Right renal pelvis (tissue), 4 donors: ENCODE measurements around the gene RARG. TPM values are rescaled to one million over a fixed set of nuclear protein-coding genes. Genes with fewer than 3 reads are reported as not detected.

Experiments used
- DNase-seq, 4 donors: peaks; one replicate each; pipeline ENCODE4 v3.0.0-alpha.2; 2013; ENCODE audit warnings: low read depth in 4 of 4, low spot score in 3 of 4, missing footprints in 1 of 4
- polyA plus RNA-seq, 4 donors: library from polyadenylated mRNA; unstranded; fragments of 120-200 nt; gene quantifications; one replicate each; pipeline ENCODE4 v1.2.1, GENCODE V29; 2013; ENCODE audit not compliant: insufficient read length in 4 of 4

The RARG gene
- polyA plus RNA-seq: 10 to 100 TPM; 30.9 to 41.5 (median 32.7) TPM

DNA sequence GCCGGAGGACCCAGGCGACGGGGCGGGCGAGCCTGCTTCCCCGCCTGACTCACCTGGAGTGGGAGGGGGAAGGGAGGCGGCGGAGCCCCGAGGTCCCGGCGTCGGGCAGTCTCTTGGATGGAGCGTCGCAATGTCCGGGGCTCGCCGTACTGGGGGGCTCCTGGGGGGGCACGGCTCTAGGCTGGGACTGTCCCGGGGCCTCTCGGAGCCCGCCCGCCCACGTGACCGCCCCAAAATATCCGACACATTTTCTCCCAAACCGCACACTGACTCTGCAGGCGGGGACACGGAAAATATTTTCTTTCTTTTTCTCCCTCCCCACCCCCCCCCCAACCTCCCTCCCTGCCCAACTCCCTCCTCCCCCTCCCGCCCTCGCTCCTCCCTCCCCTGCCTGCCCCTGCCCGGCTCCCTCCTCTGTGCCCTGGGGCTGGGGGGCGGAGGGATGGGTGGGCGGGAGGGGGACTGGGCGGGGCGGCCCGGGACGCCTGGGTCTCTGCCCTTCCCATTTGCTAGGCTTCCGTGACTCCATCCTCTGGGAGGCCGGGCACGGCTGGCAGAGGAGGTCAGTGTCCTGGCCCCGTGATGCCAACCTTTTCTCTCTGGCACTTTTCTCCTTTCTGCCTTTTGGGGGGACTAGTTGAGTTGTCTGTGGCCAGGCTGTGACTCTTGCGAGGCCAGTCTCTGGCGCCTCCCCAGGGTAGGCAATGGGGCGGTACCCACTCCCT lies at the start of gene RARG:
RARG (minus strand) TSS at position 289 of the 725 bp plus-strand sequence. CDS start 4,664 bp downstream, outside the sequence.
- DNase-seq: no peak

DNA sequence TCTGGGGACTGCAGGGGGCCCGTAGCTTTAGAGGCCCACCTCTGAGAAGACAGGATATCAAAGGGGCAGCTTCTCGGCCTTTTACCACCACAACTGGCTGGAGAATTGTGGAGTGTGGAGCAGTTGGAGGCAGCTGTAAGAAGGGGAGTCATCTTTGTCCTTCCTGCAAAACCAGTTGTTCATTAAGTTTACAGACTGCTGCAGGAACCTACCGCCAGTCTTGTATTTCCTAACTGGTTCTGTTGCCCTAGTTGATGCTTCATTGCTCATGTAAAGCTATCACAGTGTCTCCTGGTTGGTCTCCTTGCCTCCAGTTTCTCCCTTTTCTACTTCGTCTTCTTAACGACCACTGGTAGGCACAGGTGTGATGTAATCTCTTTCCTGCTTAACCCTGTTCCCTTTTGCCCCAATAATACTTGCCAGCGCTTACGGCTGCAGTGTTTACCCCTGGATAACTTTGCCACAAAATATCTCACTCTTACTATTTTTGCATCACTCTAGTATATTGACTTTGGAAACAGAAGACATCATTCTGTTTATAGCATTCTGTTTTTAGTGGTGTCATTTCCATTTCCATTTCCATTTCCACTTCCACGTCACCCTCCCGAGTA lies 48.0 kb upstream of the RARG start:
- DNase-seq: no peak

DNA sequence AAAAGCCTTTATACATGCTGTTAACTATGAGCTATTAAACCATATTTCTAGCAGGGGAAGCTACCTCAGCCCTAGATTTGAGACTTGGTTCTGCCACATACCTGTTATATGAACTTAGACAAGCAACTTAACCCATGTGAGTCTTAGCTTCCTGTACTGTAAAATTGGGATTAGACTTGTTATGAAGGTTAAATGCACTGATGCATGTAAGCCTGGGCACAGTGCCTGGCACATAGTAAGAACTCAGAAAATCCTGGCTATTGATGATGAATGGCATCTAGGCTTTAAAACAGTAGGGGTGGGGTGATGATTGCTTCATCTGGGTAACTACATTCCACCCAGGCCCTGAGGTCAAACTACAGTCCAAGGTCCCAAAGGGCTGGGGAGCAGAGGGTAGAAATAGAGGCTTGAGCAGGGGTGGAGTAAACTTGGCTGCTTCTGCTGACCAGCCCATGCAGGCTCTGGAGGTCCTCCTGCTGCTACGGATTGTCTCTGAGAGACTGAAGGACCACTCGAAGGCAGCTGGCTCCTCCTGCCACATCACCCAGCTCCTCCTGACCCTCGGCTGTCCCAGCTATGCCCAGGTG lies 47.4 kb upstream of the RARG start:
- DNase-seq: no peak

DNA sequence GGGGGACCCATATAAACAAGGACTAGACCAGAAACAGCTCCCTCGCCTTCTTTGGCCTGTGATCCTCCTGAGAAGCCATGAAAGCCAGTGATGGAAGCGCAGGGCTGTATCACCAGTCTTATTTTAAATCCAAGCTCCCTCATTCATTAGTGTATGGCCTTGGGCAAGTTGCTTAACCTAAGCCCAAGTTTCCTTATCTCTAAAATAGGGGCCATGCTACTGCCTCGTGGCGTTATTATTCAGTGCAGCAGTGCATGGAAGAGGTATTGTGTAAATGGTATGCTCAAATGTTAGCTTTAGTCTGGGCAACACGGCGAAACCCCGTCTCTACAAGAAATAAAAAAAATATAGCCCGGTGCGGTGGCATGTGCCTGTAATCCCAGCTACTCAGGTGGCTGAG lies 46.0 kb upstream of the RARG start:
- DNase-seq: no peak

DNA sequence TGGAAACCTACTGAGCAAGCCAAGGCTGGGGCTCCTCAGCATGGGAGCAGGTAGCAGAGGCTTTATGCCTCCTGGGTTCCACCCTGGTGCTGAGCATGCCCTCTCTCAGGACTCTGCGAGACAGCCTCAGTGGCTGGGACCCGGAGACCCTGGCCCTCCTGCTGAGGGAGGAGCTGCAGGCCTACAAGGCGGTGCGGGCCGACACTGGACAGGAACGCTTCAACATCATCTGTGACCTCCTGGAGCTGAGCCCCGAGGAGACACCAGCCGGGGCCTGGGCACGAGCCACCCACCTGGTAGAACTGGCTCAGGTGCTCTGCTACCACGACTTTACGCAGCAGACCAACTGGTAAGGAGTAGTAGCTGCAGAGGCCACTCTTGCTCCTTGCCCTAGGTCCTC lies 44.5 kb upstream of the RARG start:
- no peak for DNase-seq

DNA sequence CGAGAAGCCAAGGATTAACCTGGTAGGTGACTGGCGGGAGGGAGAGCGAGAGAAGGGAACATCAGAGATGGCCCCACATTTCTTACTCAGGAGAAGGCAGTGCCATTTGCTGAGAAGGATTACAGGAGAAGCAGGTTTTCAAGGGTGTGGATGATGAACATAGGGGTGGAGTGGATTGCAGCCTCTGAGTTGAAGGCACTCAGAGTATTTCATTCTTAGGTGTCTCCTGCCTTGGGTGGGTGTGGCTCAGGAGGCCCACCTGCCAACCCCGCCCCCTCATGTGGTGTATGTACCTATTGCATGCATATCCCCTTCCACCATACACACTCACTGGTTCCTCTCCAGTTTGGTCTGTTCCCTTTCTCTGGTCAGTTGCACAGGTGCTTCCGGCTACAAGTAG lies 42.4 kb upstream of the RARG start:
- no peak for DNase-seq

DNA sequence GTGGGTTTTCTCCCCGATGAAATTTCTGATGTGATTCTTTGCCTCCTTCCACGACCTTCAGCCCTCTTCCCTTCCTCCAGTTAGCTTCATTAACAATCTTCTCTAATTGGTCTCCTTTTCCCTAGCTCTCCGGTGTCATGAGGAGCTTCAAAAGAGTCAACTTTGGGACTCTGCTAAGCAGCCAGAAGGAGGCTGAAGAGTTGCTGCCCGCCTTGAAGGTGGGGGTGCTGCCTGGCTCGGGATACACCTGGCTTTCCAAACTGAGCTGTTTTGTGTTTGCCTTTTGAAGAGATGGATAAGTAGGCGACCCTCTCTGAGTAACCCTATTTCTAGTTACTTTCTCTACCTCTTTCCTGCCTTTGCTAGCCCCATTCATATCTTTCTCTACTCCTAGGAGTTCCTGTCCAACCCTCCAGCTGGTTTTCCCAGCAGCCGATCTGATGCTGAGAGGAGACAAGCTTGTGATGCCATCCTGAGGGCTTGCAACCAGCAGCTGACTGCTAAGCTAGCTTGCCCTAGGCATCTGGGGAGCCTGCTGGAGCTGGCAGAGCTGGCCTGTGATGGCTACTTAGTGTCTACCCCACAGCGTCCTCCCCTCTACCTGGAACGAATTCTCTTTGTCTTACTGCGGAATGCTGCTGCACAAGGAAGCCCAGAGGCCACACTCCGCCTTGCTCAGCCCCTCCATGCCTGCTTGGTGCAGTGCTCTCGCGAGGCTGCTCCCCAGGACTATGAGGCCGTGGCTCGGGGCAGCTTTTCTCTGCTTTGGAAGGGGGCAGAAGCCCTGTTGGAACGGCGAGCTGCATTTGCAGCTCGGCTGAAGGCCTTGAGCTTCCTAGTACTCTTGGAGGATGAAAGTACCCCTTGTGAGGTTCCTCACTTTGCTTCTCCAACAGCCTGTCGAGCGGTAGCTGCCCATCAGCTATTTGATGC lies 36.9 kb upstream of the RARG start:
- no peak for DNase-seq

DNA sequence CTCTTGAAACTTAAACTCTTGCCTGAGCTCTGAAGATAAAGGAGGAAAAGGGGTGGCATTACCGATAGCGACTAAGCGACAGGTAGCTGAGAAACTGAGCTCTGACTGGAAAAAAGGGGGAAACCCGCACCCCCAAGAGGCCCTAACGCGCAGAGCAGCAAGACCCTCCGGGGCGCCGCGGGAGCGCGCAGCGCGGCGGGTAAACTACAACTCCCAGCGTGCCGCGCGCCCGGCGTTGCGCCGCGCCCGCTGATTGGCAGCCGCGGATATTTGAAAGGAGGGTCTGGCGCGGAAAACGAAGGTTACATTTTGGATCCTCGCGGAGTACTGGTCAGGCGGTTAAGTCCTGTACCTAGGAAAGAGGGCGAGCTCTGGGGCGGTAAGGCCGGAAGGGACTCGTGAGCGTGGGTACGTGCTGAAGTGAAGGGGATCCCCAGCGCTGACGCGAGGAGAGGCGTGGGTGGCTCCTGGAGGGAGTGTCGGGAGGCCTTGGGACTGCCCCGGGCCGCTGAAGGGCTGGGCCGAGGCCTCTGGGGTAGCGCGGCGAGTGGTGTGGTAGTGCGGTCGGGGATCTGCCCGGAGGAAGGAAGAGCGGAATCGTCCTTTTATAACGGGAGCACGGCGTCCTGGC lies 36.1 kb upstream of the RARG start, which contains the start of gene ESPL1:
ESPL1 (plus strand) TSS at position 301 of the 631 bp plus-strand sequence. CDS start 468 bp downstream, outside the sequence.
- DNase-seq: peak; percentile 62 to 84 (median 76)

DNA sequence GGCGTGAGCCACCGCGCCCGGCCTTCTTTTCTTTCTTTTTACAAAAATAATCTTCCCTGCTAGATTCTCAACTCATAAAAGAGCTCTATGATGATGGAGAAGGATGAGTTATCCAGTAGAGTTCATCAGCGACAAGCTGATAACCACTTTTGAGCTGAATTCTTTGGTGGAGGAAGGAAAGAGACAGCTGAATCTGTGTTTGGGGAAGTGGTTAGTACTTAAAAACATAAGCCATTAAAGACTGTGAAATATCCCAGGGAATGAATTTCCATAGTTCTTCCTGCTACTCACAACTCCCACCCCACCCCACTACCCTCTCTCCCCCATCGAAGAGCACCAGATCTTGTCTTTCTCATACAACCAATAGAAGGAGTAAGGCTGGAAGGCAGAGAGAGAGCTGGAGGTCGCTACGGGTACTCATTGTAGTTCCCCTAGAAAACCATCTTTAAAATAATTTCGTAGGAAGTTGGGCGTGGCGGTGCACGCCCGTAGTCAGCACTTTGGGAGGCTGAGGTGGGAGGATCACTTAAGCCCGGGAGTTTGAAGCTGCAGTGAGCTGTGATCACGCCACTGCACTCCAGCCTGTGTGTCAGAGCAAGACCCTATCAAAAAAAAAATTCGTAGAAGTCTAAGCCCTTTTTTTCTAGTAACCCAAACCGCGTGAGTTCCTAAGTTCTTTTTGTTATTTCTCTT lies 35.4 kb upstream of the RARG start:
- no peak for DNase-seq

DNA sequence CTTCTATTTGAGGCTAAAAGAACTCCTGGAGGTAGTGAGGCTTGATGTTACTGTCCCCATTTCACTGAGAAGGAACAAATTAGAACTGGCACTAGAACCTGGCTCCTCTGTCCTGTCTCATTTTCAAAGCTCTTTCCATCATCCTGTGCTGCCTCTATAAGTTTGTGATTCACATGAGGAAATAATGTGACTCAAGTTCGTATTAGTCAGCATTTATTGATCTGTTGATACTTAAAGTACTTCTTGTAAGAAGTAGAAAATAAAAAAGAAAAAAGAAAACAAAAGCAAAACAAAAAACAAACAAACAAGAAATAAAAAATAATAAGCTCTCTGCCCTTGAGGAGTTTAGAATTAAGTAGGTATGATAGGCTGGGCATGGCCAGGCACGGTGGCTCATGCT lies 33.8 kb upstream of the RARG start:
- DNase-seq: no peak

DNA sequence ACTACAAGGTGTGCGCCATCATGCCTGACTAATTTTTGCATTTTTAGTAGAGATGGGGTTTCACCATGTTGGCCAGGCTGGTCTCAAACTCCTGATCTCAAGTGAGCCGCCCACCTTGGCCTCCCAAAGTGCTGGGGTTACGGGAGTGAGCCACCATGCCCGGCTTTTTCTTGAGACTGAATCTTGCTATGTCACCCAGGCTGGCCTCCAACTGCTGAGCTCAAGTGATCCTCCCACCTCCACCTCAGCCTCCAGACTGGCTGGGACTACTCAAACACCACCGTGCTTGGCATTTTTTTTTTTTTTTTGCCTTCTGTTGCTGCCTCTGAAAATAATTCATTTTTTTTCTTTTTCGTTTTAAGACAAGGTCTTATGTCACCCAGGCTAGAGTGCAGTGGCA lies 27.9 kb upstream of the RARG start:
- DNase-seq: no peak

DNA sequence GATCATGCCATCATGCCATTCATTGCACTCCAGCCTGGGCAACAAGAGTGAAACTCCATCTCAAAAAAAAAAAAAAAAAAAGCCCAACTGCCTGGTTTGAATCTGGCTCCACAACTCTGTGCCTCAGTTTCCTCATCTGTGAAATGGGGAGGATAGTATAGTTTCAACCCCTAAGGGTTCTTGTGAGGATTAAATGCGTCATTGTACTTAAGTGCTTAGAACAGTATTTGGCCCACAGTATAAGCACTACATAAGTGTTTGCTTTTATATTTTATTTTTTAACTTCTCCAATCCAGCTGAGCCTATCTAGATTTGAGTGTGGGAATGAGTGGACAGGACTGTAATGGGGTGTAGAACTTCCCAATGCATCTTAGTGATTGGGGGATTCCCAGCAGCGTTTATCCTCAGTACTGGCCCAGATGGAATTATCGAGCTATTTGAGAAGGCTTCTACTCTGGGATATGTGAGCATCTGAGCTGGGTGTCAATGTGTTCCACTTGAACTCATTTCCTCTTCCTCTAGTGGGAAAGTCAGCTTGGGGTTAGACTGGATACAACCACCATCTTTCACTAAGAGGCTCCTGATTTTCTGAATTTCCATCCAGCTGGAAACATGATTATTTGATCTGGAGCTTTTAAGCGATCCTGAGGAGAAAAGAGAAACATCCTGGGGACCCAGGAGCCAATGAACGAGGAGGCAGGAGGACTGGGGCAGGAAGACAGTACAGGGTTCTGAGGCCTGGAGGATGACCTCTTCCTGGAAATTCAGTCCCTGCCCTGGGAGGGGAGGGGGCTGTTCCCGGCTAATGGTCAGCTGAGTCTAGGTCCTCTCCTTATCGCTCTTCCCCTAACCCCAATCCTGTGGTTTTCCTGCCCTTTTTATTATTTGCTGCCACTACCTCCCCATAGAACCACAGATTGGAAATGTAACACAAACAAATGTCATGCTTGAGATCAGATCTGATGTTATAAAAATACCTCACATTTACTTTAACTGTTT lies 26.8 kb upstream of the RARG start:
- DNase-seq: no peak

DNA sequence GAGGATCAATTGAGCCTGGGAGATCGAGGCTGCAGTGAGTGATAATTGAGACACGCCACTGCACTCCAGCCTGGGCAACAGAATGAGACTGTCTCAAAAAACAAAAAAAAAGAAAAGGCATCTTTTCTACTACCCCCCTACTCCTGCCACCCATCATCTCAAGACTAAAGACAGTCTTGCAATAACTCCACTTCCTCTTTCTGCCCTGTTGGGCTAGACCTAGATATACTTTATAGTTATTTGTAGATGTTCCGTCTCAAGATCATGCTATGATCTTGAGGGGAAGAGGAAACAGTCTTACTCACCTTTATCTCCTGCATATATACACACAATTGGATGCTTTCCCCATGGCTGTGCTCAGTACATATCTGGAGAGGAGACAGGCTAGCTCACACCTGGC lies 24.0 kb upstream of the RARG start:
- no peak for DNase-seq

DNA sequence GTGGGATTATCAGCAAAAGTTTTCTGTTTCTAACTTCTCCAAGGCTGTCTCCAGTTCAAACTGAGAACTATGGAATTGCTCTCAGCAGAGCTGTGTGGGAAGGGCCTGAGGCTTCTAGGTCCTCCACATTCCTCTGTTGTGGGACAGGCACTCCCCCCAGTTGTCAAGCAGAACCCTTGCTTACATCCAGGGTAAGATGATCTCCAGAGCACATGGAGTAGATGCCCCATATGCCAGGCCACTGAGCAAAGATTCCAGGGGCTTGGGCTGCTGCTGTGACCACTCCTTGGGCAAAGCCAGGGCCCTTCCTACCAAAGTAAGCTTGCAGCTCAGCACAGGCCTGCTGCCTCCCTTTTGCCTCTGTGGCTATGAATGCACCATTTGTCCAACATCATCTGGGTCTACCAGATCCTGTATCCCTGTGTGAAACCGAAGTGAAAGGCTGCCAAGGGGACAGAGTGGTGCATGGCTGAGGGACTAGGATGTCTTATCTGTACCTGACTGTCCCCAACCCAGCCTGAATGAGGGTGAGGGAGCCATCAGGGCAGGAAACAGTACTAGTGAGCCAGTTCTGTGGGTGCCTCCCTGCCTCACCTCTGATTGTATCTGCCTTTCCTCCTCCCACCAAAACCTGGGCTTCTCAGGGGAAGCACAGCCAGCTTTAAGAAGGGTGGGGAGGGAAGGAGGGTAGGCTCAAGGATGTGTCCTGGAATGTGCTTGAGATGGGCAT lies 23.0 kb upstream of the RARG start:
- no peak for DNase-seq

DNA sequence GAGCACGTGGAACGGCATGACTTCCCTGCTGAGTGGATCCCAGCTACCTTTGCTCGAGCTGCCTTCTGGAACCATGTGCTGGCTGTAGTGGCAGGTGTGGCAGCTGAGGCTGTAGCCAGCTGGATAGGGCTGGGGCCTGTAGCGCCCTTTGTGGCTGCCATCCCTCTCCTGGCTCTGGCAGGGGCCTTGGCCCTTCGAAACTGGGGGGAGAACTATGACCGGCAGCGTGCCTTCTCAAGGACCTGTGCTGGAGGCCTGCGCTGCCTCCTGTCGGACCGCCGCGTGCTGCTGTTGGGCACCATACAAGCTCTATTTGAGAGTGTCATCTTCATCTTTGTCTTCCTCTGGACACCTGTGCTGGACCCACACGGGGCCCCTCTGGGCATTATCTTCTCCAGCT lies 21.3 kb upstream of the RARG start:
- no peak for DNase-seq

DNA sequence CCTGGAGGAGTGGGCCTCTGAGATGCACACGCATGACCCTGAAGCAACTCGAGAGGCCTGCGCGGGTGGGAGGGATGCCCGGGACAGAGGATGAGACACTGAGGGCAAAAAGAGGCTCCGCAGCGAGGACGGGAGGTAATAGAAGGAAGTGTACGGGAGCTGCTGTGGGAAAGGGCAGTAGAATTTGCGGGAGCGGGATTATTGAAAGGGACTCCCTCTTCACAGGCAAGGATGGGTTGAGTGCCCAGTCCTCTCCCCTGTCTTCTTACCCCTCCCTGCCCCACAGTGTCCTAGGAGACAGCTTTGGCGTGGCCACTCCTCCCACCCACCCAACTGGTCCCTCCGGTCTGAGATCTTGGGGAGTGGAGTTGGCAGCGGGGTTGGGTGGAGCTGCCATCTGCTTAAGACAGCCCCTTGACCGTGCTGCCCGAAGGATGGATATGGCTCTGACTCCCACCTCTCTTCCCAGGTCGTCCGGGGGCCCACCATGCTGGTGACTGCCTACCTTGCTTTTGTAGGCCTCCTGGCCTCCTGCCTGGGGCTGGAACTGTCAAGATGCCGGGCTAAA lies 20.4 kb upstream of the RARG start:
- DNase-seq: no peak

DNA sequence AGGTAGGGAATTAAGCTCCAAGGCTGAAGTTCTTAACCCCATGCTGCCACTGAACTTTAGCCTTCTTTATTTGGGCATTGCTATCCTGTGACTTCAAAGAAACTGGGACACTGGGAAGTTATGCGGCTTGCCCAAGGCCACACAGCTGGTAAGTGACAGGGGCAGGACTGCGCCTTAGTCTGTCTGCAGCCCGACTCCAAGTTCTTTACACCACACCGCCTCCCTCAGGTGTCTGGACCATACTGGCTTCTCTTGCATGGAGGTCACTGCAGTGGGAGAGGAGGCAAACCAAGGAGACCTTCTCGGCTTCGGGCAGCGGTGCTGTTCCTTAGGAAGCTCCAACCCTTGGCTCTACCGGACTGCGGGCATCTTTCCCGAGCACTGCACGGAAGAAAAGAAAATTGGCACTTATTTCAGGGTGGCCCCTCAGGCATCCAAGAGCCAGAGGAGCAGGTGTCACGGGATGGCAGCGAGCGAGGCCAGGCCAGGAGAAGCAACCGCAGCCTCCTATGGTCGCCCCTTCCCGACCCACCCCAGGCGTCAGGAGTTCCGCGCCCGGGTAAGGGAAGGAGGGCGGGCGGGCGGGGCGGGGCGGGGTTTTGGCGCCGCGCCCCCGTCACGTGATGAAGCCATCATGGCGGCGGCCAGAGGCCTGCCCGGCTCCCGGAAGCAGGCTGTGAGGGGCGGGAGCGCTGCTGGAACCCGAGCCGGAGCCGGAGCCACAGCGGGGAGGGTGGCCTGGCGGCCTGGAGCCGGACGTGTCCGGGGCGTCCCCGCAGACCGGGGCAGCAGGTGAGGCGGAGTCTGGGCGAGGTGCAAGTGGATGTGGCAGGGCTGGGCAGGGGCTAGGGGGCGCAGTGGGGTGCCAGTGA lies 19.7 kb upstream of the RARG start:
- DNase-seq: no peak
